GM12865 (cell line): ENCODE measurements around the gene CD93.

ENCODE experiments used
- DNase-seq: peaks from one replicate; pipeline ENCODE4 v3.0.0; 2010; ENCODE audit warnings: low read depth
- H3K4me3 ChIP-seq: 2 replicates; pipeline ENCODE4 v1.5.1; 2011; ENCODE audit warnings: mild to moderate bottlenecking, low read depth, low read length, control low read depth
- TF ChIP-seq, protein P1 (sequence below): IDR thresholded peaks from 2 replicates; pipeline ENCODE4 v1.5.1; 2011; ENCODE audit warnings: low read length, control low read depth, low read depth, inconsistent platforms; ENCODE audit not compliant: insufficient read depth; ENCODE audit errors: missing control alignments

CD93 gene

DNA sequence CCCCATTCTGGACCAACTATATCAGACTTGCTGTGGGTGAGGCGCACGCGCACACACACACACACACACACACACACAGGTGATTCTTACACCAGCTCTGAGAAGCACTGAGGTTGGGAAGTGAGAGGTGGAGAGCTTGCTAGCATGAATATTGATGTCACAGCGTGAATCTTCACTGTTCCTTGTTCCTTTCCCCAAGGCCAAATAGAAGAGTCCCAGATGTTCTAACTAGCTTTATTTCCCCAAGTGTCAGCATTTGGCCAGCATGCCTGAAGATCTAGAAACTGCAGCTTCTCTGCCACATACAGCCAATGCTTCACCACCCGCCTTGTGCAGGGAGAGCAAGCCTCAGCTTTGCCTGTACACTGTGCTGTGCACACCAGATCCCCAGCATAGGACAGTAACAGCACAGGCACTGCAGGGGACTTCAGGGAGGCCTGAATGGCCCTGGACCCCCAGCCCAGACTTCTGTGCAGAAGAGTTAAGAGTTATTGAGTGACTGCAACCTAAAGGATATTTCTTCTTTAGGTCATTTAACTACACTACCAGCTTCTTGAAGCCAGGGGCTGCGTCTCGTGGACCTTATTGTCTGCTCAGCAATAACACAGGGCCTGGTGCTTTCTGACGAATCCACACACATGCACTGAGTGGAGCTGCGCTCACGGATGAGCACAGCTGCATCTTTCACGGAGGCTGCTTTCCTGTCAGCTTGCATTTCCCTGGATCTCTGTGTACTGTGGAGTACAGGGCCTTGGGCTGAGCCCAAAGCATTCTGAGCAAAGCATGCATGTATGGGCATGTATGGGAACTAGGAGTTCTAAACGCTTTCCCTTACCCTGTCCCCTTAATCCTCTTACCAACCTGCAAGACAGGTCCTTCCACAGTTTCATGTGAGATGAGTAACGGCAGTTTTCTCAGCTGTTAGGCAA lies 13.9 kb upstream of the CD93 start:
- TF ChIP-seq, protein P1, sequence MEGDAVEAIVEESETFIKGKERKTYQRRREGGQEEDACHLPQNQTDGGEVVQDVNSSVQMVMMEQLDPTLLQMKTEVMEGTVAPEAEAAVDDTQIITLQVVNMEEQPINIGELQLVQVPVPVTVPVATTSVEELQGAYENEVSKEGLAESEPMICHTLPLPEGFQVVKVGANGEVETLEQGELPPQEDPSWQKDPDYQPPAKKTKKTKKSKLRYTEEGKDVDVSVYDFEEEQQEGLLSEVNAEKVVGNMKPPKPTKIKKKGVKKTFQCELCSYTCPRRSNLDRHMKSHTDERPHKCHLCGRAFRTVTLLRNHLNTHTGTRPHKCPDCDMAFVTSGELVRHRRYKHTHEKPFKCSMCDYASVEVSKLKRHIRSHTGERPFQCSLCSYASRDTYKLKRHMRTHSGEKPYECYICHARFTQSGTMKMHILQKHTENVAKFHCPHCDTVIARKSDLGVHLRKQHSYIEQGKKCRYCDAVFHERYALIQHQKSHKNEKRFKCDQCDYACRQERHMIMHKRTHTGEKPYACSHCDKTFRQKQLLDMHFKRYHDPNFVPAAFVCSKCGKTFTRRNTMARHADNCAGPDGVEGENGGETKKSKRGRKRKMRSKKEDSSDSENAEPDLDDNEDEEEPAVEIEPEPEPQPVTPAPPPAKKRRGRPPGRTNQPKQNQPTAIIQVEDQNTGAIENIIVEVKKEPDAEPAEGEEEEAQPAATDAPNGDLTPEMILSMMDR, result no peak
- H3K4me3 ChIP-seq, result no peak overlapping the region
- no peak for DNase-seq

GRCh38 chr20:23097636-23098580 lies 11.8 kb upstream of the CD93 start:
- TF ChIP-seq, protein P1, result no peak
- H3K4me3 ChIP-seq, result no peak overlapping the region
- no peak for DNase-seq

DNA sequence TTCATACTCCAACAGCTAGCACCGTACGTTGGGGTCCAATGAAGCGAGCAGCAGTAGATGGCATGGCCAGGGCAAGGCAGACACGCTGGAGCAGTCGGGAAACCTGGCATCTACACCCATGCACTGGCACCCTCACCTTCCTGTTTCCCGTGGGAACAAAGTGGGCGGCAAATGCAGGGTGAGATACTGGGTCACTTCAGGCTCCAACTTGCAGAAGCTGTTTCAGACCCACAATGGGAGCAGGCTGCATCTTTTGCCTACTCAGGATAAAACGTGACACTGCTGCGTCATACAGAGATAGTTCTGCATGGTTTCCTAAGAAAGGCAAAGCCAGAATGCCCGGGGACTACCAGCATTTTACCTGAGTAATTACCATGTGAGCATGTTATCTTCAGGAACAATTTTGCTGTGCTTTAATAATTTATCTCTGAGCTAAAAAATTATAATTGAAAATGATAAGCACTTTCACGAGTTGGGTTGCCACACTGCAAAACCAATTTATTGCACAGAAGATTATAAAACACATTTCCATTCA lies 10.9 kb upstream of the CD93 start:
- no peak overlapping the region for H3K4me3 ChIP-seq
- DNase-seq, result no peak
- TF ChIP-seq, protein P1, result no peak

GRCh38 chr20:23096097-23096496 lies 10.0 kb upstream of the CD93 start:
- H3K4me3 ChIP-seq, result no peak overlapping the region
- TF ChIP-seq, protein P1, result no peak
- no peak for DNase-seq

DNA sequence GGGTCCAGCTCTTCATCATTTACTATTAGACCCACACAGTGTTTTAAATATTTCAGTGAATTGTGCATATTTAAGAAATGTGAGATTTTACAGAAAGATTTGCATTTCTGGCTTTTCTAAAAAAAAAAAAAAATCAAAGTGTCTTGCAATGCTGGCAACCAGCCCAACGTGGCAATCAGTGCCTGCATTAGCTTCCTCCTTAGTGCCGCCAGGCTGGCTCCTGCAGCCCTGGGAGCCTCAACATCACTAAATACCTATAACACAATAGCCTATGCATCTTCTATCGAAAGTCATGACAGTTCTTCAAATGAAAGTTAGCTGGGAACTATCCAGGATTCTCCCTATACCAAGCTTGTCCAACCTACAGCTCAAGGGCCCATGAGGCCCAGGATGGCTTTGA lies 9.4 kb upstream of the CD93 start:
- TF ChIP-seq, protein P1, result no peak
- no peak overlapping the region for H3K4me3 ChIP-seq
- no peak for DNase-seq

- no peak for DNase-seq
- TF ChIP-seq, protein P1, result no peak
- no peak overlapping the region for H3K4me3 ChIP-seq
Observed at GRCh38 chr20:23094927-23095326, 8.8 kb upstream of the CD93 start.
